GM23338 (cell line): ENCODE measurements around the gene PARD3. TPM values are rescaled to one million over a fixed set of nuclear protein-coding genes. Genes with fewer than 3 reads are reported as not detected.

ENCODE experiments used
- ATAC-seq: fragments of 200-7000 bp; cut with Tn5 transposase; 3 replicates; pipeline ENCODE4 v1.9.1; 2020
- DNase-seq: peaks from one replicate; pipeline ENCODE4 v3.0.0-alpha.2; 2015; ENCODE audit warnings: low spot score
- H2AFZ ChIP-seq: fragments of 200-600 bp; sonication (generic); 2 replicates; pipeline ENCODE4 v1.8.0; 2016; ENCODE audit warnings: antibody characterized with exemption, mild to moderate bottlenecking, moderate library complexity
- H3F3A ChIP-seq: fragments of 200-600 bp; sonication (generic); replicated peaks from 2 replicates; pipeline ENCODE4 v1.8.0; 2017; ENCODE audit warnings: antibody characterized with exemption, mixed run types, low read depth
- H3K27ac ChIP-seq: fragments of 200-600 bp; sonication (generic); 2 replicates; pipeline ENCODE4 v1.6.1; 2016; ENCODE audit warnings: low read depth
- H3K27me3 ChIP-seq: fragments of 200-600 bp; sonication (generic); 2 replicates; pipeline ENCODE4 v1.8.0; 2016; ENCODE audit warnings: mild to moderate bottlenecking, mixed run types, moderate library complexity; ENCODE audit not compliant: insufficient read depth
- H3K36me3 ChIP-seq: fragments of 200-600 bp; sonication (generic); 2 replicates; pipeline ENCODE4 v1.8.0; 2016; ENCODE audit warnings: mild to moderate bottlenecking; ENCODE audit not compliant: insufficient read depth
- H3K4me1 ChIP-seq: fragments of 200-600 bp; sonication (generic); 2 replicates; pipeline ENCODE4 v1.8.0; 2016; ENCODE audit warnings: mild to moderate bottlenecking, moderate library complexity; ENCODE audit not compliant: insufficient read depth
- H3K4me2 ChIP-seq: fragments of 200-600 bp; sonication (generic); 2 replicates; pipeline ENCODE4 v1.7.1; 2017; ENCODE audit warnings: mixed run types
- H3K4me3 ChIP-seq: fragments of 200-600 bp; sonication (generic); 2 replicates; pipeline ENCODE4 v1.6.1; 2016; ENCODE audit warnings: mixed run types
- H3K79me2 ChIP-seq: fragments of 200-600 bp; sonication (generic); replicated peaks from 2 replicates; pipeline ENCODE4 v1.8.0; 2017; ENCODE audit warnings: mild to moderate bottlenecking; ENCODE audit not compliant: insufficient read depth
- H3K9me2 ChIP-seq: fragments of 200-600 bp; sonication (generic); 2 replicates; pipeline ENCODE4 v1.8.0; 2017; ENCODE audit not compliant: insufficient read depth
- H4K20me1 ChIP-seq: fragments of 200-600 bp; sonication (generic); replicated peaks from 2 replicates; pipeline ENCODE4 v1.8.0; 2017; ENCODE audit warnings: mild to moderate bottlenecking; ENCODE audit not compliant: insufficient read depth
- H3K27ac Mint-ChIP-seq: 2 replicates; pipeline ENCODE4 v1.8.0; 2020; ENCODE audit warnings: inconsistent platforms, mild to moderate bottlenecking, moderate library complexity, mixed read lengths
- H3K27me3 Mint-ChIP-seq: 3 replicates; pipeline ENCODE4 v1.8.0; 2022; ENCODE audit warnings: low read depth, mild to moderate bottlenecking, moderate library complexity, mixed read lengths, inconsistent platforms; ENCODE audit not compliant: insufficient read depth, poor library complexity
- H3K36me3 Mint-ChIP-seq: 3 replicates; pipeline ENCODE4 v1.8.0; 2021; ENCODE audit warnings: low read depth, mild to moderate bottlenecking, inconsistent platforms, moderate library complexity, mixed read lengths
- H3K4me1 Mint-ChIP-seq: 3 replicates; pipeline ENCODE4 v1.8.0; 2020; ENCODE audit warnings: mild to moderate bottlenecking, inconsistent platforms, mixed read lengths
- H3K4me3 Mint-ChIP-seq: 3 replicates; pipeline ENCODE4 v1.8.0; 2021; ENCODE audit warnings: moderate library complexity, mild to moderate bottlenecking, inconsistent platforms, mixed read lengths
- H3K9me3 Mint-ChIP-seq: 3 replicates; pipeline ENCODE4 v1.8.0; 2020; ENCODE audit warnings: moderate library complexity, mild to moderate bottlenecking, inconsistent platforms, mixed read lengths
- JUNB ChIP-seq: IDR thresholded peaks from one replicate; pipeline ENCODE4 v1.6.1; 2016; ENCODE audit warnings: antibody characterized with exemption; ENCODE audit not compliant: unreplicated experiment
- STAT1 ChIP-seq: IDR thresholded peaks from one replicate; pipeline ENCODE4 v1.6.1; 2016; ENCODE audit warnings: antibody characterized with exemption; ENCODE audit not compliant: unreplicated experiment
- ZNF462 ChIP-seq: fragments of 250-450 bp; sonication (Bioruptor Pico); IDR thresholded peaks from 2 replicates; pipeline ENCODE4 v1.5.0; 2020; ENCODE audit warnings: mild to moderate bottlenecking, moderate library complexity
- polyA plus RNA-seq: library from polyadenylated mRNA; unstranded; fragments of >200 nt; fragmentation: Nextera tagmentation; extraction: Ambion mirVana; gene quantifications from 2 replicates; pipeline ENCODE4 v1.2.1, GENCODE V29; 2016
- total RNA-seq: library from RNA; depleted of rRNA; stranded (reverse); fragments of >200 nt; shearing (Covaris generic); gene quantifications from 2 replicates; pipeline ENCODE4 v1.2.3, GENCODE V29; 2014
- TF ChIP-seq, protein P1 (sequence below), 2 experiments: fragments of 200-600 bp in 1 of 2; sonication (generic) in 1 of 2; conservative IDR thresholded peaks; 2 replicates each; pipeline versions ENCODE4 v1.5.1 to v1.6.1; 2016 to 2017; ENCODE audit warnings: antibody characterized with exemption in 2 of 2, low read depth in 2 of 2, mild to moderate bottlenecking in 2 of 2, moderate library complexity in 1 of 2

Gene PARD3
- total and polyA plus RNA-seq, 2 experiments from 2014 or later: 30.2 to 51.4 TPM

DNA sequence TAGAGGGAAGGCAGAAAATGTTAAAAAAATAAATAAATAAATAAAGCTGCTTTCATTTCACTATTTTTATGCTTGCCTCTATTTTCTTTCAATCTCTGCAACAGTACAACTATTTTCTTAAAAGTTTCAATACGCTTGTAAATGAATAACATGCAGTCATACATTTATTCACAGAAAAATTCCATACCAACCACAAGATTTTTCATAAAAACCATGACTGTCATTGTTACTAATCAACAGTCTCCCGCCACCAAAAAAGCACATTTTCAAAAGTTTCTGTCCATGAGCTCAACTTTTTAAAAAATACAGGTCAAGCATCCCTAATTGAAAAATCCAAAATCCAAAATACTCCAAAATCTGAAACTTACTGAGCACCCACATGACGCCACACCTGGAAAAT is 5.3 kb downstream of the PARD3 start:
- Mint-ChIP-seq H3K4me3 (no peak overlapping the region; the same call in 2 of the 3 replicates), H3K27ac (no peak overlapping the region), H3K27me3 (peaks cover 16% of the 10 kb centered on the region), H3K4me1 (peaks cover 55% of the 10 kb centered on the region), H3K9me3 (no peaks in the 10 kb centered on the region), H3K36me3 (no peaks in the 10 kb centered on the region)
- no peaks in the 10 kb centered on the region for H3K27me3 ChIP-seq
- H3K4me1 ChIP-seq: peaks cover 55% of the 10 kb centered on the region
- H4K20me1 ChIP-seq: peaks cover 58% of the 10 kb centered on the region
- peak overlapping the region; percentile 19; the same call in 1 of the 2 replicates for H3K4me2 ChIP-seq
- H3K36me3 ChIP-seq: no peaks in the 10 kb centered on the region
- no peak overlapping the region for H3K4me3 ChIP-seq
- H3F3A ChIP-seq: 0 out of 2 replicates have a peak, but pooled peaks cover 3% of the 10 kb centered on the region
- H3K79me2 ChIP-seq: peaks cover 96% of the 10 kb centered on the region
- H2AFZ ChIP-seq: no peak overlapping the region
- ATAC-seq: no peak
- TF ChIP-seq STAT1 (no peak), JUNB (no peak), ZNF462 (CRISPR knock-in tag) (no peak)
- TF ChIP-seq, protein P1, sequence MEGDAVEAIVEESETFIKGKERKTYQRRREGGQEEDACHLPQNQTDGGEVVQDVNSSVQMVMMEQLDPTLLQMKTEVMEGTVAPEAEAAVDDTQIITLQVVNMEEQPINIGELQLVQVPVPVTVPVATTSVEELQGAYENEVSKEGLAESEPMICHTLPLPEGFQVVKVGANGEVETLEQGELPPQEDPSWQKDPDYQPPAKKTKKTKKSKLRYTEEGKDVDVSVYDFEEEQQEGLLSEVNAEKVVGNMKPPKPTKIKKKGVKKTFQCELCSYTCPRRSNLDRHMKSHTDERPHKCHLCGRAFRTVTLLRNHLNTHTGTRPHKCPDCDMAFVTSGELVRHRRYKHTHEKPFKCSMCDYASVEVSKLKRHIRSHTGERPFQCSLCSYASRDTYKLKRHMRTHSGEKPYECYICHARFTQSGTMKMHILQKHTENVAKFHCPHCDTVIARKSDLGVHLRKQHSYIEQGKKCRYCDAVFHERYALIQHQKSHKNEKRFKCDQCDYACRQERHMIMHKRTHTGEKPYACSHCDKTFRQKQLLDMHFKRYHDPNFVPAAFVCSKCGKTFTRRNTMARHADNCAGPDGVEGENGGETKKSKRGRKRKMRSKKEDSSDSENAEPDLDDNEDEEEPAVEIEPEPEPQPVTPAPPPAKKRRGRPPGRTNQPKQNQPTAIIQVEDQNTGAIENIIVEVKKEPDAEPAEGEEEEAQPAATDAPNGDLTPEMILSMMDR (conservative IDR thresholded peaks at IDR 0.05; ENCODE audit: low read depth in 2 of 2): no peak
- H3K27ac ChIP-seq: no peak overlapping the region; the same call in 1 of the 2 replicates
- DNase-seq: no peak
- no peaks in the 10 kb centered on the region for H3K9me2 ChIP-seq
